Activated T-helper 1 cell treated with anti-CD3 and anti-CD28 coated beads, Interleukin-12 subunit alpha, Interleukin-12 subunit beta, Interleukin-2, Interleukin-4 antibody, amounts not matched to agents 30 ng/mL and 10 ng/mL and 1 ng/mL, durations not matched to agents 14 hours and 24 hours and 36 hours (primary cell): ENCODE results near the gene CUBN. TPM values are rescaled to one million over a fixed set of nuclear protein-coding genes. Genes with fewer than 3 reads are reported as not detected.

Source experiments
- DNase-seq: peaks from one replicate; pipeline ENCODE4 v3.0.0; 2021; ENCODE audit warnings: low spot score
- H3K27ac Mint-ChIP-seq: one replicate; pipeline ENCODE4 v1.8.0; 2021; ENCODE audit warnings: mild to moderate bottlenecking, mixed read lengths
- H3K27me3 Mint-ChIP-seq: one replicate; pipeline ENCODE4 v1.8.0; 2022; ENCODE audit warnings: mild to moderate bottlenecking, moderate library complexity, mixed read lengths; ENCODE audit not compliant: insufficient read depth
- H3K36me3 Mint-ChIP-seq: one replicate; pipeline ENCODE4 v1.8.0; 2021; ENCODE audit warnings: low read depth, mixed read lengths
- H3K4me1 Mint-ChIP-seq: one replicate; pipeline ENCODE4 v1.8.0; 2021; ENCODE audit warnings: low read depth, mixed read lengths
- H3K4me3 Mint-ChIP-seq: one replicate; pipeline ENCODE4 v1.8.0; 2021; ENCODE audit warnings: mild to moderate bottlenecking, moderate library complexity, mixed read lengths
- H3K9me3 Mint-ChIP-seq: one replicate; pipeline ENCODE4 v1.8.0; 2021; ENCODE audit warnings: mixed read lengths
- intact Hi-C: fragments of 100-400 bp; cut with micrococcal nuclease; formaldehyde crosslinking; loops from one replicate; pipeline ENCODE4 v1.15.1; 2024
- total RNA-seq: library from RNA; stranded (reverse); gene quantifications from 2 replicates; pipeline ENCODE4 v1.2.3, GENCODE V29; 2022

Gene CUBN
- total RNA-seq, 1 donor from 2014 or later: 0.21 TPM

DNA sequence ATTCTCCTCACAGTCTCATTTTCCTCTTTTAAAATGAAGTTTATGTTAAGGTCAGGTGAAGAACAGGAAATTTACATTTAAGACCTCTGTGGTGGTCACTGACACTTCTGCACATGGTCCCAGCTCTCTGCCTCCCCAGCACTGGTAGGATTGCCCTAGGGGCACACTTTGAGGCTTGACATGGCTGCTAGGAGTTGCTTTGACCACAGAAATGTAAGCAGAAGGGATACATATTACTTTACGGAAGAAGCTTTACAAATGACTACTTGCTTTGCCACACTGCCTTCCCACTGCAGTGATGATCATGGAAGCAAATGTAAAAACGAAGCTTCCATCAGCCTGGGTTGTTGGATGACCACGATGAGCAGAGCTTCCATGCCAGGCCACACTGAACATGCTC lies 259.3 kb downstream of the CUBN start:
- H3K4me1 Mint-ChIP-seq: no peaks in the 10 kb centered on the region
- no peaks in the 10 kb centered on the region for H3K36me3 Mint-ChIP-seq
- H3K27me3 Mint-ChIP-seq: peaks cover 16% of the 10 kb centered on the region
- H3K4me3 Mint-ChIP-seq: no peak overlapping the region
- intact Hi-C loops: no loop called here
- no peaks in the 10 kb centered on the region for H3K9me3 Mint-ChIP-seq
- no peak for DNase-seq
- H3K27ac Mint-ChIP-seq: no peak overlapping the region

DNA sequence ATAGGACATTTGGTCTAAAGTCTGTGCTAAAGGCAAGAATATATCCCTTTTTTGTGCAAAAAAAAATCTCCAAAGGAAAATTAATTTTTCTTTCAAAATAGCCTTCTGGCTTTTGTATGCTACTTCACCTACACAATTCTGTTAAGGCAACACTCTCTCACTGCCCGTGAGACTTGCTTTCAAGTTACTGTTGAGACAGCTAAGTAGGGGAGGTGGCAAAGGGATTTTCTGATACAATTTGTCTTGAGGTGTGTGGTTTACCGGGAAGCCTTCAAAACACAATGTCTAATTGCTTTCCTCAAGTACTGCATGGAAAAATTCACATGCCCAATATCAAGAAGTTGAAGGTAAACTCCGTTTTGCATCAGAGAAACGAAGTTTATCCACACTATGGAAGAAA lies 261.6 kb downstream of the CUBN start:
- Mint-ChIP-seq H3K4me3 (no peak overlapping the region), H3K27me3 (peaks cover 16% of the 10 kb centered on the region), H3K4me1 (no peaks in the 10 kb centered on the region), H3K36me3 (no peaks in the 10 kb centered on the region), H3K27ac (no peak overlapping the region), H3K9me3 (no peaks in the 10 kb centered on the region)
- intact Hi-C loops: no loop called here
- no peak for DNase-seq

DNA sequence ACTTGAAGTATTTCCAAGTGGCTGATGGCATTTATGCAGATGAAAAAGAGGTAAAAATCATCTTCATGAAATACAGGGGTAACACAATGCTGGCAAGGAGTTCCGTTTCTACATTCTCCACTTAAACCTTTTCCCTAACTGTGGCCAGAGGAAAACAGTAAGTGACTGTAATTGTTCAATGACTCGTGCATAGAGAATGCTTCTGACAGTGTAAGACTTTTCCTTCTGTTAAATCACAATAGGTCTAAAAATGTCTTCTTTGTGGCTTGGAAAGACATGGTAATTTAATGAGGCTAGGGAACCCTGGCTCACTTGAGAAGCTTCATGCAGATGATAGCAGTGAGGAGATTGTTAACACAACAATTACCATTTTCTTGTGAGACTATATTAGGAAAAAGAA lies 262.1 kb downstream of the CUBN start:
- intact Hi-C loops: no loop called here
- Mint-ChIP-seq H3K9me3 (no peaks in the 10 kb centered on the region), H3K4me1 (no peaks in the 10 kb centered on the region), H3K4me3 (no peak overlapping the region), H3K27me3 (peaks cover 20% of the 10 kb centered on the region), H3K36me3 (no peaks in the 10 kb centered on the region), H3K27ac (no peak overlapping the region)
- no peak for DNase-seq

DNA sequence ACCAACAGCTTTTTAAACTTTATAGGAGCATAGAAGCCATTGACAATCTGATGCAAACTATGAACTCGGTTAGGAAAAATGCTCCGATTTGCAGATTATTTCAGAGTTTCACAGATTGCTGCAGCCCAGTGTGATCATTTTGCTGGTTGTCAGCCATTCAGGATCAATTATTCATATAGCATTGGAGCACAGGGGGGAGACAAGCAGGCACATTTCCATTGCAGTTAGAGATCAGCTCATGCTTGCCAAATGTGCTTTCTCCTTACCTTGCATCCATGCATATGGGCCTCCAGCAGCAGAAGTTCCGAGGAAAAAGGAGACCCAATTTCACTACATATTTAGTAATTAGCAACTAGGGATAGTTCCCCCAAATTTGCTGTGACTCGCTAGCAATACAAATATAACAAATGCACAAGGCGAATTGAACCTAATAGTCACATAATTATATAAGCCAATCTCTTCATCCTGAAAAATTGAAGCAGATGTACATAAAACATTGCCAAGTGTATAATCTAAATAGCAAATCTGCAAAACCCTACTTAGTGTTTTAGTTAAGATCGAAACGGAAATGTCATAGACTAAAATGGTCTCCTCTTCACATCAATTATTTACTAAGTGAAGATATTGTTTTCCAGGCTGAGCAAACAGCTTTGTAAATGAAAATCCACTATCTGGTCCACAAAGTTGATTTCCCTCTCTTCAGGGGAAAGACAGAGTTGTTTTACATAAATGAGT lies 262.9 kb downstream of the CUBN start:
- H3K27me3 Mint-ChIP-seq: peaks cover 20% of the 10 kb centered on the region
- no peak overlapping the region for H3K4me3 Mint-ChIP-seq
- no peaks in the 10 kb centered on the region for H3K9me3 Mint-ChIP-seq
- intact Hi-C loops: no loop called here
- no peaks in the 10 kb centered on the region for H3K36me3 Mint-ChIP-seq
- H3K27ac Mint-ChIP-seq: no peak overlapping the region
- no peak for DNase-seq
- H3K4me1 Mint-ChIP-seq: no peaks in the 10 kb centered on the region

DNA sequence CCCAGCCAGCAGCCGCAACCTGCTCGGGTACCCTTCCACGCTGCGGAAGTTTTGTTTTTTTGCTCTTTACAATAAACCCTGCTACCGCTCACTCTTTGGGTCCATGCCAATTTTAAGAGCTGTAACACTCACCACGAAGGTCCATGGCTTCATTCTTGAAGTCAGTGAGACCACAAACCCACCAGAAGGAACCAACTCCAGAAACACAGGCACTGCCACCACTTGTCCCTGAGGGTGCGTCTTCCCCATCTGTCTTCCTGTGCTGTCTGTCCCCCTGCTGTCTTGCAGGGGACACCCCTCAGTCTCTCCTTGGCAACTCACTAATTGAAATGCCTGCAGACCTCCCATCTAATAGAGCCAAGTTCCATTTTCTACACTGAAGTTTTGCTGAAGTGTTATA lies 263.8 kb downstream of the CUBN start:
- H3K4me3 Mint-ChIP-seq: no peak overlapping the region
- DNase-seq: no peak
- no peak overlapping the region for H3K27ac Mint-ChIP-seq
- peaks cover 20% of the 10 kb centered on the region for H3K27me3 Mint-ChIP-seq
- no peaks in the 10 kb centered on the region for H3K36me3 Mint-ChIP-seq
- no peaks in the 10 kb centered on the region for H3K9me3 Mint-ChIP-seq
- intact Hi-C loops: no loop called here
- no peaks in the 10 kb centered on the region for H3K4me1 Mint-ChIP-seq

DNA sequence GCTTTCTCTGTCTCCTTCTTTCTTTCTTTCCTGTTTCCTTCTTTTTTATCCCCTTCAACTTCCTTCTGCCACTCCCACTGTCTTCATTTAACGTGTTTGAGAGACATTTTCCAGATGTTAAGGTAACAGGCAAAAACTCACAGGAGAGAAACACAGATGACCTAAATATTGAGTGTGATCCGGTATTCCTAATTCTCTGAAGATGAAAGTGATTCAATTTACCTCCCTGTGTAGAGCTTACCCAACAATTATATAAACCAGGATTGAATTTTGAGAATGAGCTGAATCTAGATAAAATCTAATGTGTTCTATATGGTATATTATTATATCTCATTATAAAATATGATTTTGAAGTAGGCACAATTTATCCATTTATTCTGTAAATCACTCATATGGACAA lies 265.8 kb downstream of the CUBN start:
- Mint-ChIP-seq H3K27me3 (peaks cover 14% of the 10 kb centered on the region), H3K9me3 (no peaks in the 10 kb centered on the region), H3K4me1 (no peaks in the 10 kb centered on the region), H3K4me3 (no peak overlapping the region), H3K36me3 (no peaks in the 10 kb centered on the region), H3K27ac (no peak overlapping the region)
- DNase-seq: no peak
- intact Hi-C loops: no loop called here

DNA sequence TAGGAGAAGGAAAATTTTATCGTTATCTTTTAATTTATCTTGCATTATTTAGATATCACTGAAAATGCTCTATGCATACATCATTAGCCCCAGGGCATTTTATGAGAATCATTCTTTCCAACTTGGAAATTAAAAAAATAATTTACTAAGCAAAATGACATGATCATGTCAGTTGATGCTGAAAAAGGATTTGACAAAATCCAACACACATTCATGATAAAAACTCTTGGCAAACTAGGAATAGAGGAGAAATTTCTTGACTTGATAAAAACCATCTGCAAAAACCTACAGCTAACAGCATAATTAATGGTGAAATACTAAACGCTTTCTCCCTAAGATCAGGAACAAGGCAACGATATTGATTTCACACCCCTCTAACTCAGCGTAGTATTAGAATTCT lies 272.2 kb downstream of the CUBN start:
- no peak overlapping the region for H3K27ac Mint-ChIP-seq
- H3K4me3 Mint-ChIP-seq: no peak overlapping the region
- H3K9me3 Mint-ChIP-seq: no peaks in the 10 kb centered on the region
- intact Hi-C loops: no loop called here
- no peaks in the 10 kb centered on the region for H3K36me3 Mint-ChIP-seq
- H3K27me3 Mint-ChIP-seq: no peaks in the 10 kb centered on the region
- H3K4me1 Mint-ChIP-seq: no peaks in the 10 kb centered on the region
- DNase-seq: no peak

DNA sequence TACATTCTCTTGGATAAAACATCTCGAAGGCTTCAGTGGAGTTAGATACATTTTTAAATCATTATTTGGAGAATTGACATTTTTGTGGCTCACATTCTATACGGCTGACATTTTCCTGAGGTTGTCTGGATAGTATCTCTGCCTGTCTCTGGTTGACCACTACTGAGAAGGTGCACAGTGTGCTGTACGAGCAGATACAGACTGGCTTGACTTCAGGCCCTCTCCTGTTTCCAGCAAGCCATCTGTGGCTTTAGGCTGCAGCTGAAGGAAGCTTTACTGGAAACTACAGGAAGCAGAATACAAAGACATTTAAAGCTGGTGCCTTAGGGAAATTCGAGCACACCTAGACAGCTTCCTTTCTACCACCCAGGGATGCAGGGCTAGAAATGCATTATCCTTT lies 273.0 kb downstream of the CUBN start:
- Mint-ChIP-seq H3K36me3 (no peaks in the 10 kb centered on the region), H3K27me3 (no peaks in the 10 kb centered on the region), H3K9me3 (no peaks in the 10 kb centered on the region), H3K4me3 (no peak overlapping the region), H3K27ac (no peak overlapping the region), H3K4me1 (no peaks in the 10 kb centered on the region)
- DNase-seq: no peak
- intact Hi-C loops: no loop called here

DNA sequence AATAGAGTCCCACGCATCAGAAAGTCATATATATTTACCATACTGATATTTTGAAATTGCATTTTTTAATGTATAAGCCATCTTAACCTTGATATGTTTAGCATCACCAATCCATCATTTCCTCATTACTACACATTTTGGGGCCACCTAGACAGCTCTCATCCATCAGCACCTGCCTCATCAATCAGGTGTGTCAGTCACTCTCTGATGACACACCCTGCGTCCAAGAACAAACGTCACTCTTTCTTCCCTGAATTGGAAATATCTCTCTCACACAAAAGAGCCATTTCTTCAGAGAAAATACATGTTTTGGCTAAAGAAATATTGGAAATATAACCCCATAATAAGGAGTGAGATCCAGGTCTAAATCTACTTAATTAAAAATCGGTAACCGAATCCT lies 273.5 kb downstream of the CUBN start:
- Mint-ChIP-seq H3K27ac (no peak overlapping the region), H3K4me1 (no peaks in the 10 kb centered on the region), H3K27me3 (no peaks in the 10 kb centered on the region), H3K36me3 (no peaks in the 10 kb centered on the region), H3K4me3 (no peak overlapping the region), H3K9me3 (no peaks in the 10 kb centered on the region)
- intact Hi-C loops: no loop called here
- DNase-seq: no peak

DNA sequence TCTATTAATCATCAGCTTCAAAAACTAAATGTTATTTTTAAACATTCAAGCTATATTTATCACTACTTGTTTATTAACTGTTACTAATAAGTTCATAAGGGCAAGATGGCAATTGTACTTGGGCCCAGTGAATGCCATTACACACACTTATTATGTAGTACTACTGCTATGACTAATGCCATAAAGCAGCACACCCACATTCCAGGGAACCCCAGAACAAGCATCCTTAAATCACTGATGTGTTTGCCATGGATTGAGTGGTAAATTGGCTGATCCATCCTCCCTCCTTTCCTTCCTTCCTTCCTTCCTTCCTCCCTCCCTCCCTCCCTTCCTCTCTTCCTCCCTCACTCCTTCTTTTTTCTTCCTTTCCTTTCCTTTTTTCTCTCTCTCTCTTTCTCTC lies 275.0 kb downstream of the CUBN start:
- DNase-seq: no peak
- Mint-ChIP-seq H3K9me3 (no peaks in the 10 kb centered on the region), H3K4me3 (no peak overlapping the region), H3K27me3 (peaks cover 3% of the 10 kb centered on the region), H3K36me3 (no peaks in the 10 kb centered on the region), H3K4me1 (no peaks in the 10 kb centered on the region), H3K27ac (no peak overlapping the region)
- intact Hi-C loops: no loop called here

DNA sequence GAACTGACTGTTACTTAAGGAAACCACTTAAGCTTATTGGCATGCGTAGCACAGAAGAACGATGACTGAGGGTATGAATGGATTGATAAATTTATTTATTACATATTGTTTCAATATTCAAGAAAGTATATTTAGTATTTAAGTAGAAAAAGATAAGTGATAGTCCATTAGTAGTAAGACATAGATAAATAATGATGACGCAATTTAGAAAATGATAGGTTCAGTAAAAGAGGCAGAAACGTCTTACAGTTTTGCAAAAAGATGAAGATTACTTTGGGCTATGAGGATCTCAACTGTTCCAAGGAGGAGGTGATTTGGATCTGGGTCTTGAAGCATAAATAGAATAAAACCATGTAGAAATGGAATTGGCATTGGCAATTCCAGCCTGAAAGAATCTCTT lies 275.8 kb downstream of the CUBN start:
- Mint-ChIP-seq H3K36me3 (no peaks in the 10 kb centered on the region), H3K27ac (no peak overlapping the region), H3K4me3 (no peak overlapping the region), H3K27me3 (peaks cover 6% of the 10 kb centered on the region), H3K9me3 (no peaks in the 10 kb centered on the region), H3K4me1 (no peaks in the 10 kb centered on the region)
- intact Hi-C loops: no loop called here
- DNase-seq: no peak

DNA sequence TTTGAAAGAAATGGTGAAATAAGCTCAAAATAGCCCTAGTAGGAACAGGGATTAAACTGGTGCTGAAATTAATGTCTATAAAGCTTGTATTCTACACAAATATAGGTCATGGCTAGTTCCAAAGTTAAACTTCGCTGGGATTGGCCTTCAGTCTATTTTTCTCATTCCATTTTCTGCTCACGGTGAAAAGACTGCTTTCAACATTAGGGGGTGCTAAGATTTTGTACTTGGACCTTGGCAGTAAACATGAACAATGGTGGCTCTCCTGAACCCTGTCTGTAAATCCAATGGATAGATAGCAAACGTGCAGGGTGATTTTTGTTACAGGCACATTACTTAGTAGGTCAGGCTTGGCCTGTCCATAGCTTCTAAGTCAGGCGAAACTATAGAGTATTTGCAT lies 276.4 kb downstream of the CUBN start:
- no peaks in the 10 kb centered on the region for H3K9me3 Mint-ChIP-seq
- intact Hi-C loops: no loop called here
- no peaks in the 10 kb centered on the region for H3K4me1 Mint-ChIP-seq
- no peak overlapping the region for H3K27ac Mint-ChIP-seq
- no peak for DNase-seq
- no peak overlapping the region for H3K4me3 Mint-ChIP-seq
- peaks cover 8% of the 10 kb centered on the region for H3K27me3 Mint-ChIP-seq
- no peaks in the 10 kb centered on the region for H3K36me3 Mint-ChIP-seq

DNA sequence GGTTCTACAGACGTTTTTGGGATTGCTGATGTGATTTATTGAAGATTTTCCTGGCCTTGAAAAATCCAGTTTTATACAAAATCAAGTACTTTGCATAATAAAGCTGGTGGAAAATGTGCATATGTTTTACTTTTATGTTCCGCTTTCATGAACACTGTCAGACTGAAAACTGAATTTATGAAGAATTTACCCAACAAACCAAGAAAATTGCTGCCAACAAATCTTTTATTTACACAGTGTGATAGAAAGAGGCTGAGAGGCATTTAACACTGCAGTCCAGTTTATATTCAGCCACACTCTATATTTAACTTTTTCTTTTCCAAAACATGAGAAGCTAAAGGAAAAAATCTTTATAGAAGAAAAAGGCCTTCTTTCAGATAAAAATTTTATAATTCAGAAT lies 277.0 kb downstream of the CUBN start:
- Mint-ChIP-seq H3K9me3 (no peaks in the 10 kb centered on the region), H3K4me3 (no peak overlapping the region), H3K36me3 (no peaks in the 10 kb centered on the region), H3K27me3 (peaks cover 8% of the 10 kb centered on the region), H3K27ac (no peak overlapping the region), H3K4me1 (no peaks in the 10 kb centered on the region)
- intact Hi-C loops: no loop called here
- DNase-seq: no peak

DNA sequence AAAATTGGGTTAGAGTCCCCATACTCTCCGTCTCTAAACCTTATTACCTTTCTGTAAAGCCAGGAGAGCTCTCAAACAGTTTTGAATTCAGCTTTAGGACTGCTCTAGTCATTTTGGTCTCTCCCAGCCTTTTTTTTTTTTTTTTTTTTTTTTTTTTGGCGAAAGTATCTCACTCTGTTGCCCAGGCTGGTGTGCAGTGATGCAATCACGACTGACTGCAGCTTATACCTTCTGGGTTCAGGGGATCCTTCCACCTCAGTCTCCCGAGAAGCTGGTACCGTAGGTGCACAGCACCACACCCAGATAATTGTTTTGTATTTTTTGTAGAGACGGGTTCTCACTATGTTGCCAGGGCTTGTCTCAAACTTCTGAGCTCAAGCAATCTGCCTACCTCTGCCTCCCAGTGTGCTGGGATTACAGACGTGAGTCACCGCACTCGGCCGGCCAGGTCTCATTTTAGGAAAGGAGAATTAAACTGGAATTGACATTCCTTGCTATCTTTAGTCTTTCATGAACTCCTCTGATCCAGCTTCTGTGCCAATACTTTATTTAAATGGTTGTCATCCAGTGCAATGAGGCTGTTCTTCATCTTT lies 281.0 kb downstream of the CUBN start:
- Mint-ChIP-seq H3K4me3 (no peak overlapping the region), H3K4me1 (no peaks in the 10 kb centered on the region), H3K9me3 (no peaks in the 10 kb centered on the region), H3K27me3 (peaks cover 10% of the 10 kb centered on the region), H3K27ac (no peak overlapping the region), H3K36me3 (no peaks in the 10 kb centered on the region)
- DNase-seq: no peak
- intact Hi-C loops: loop anchor here (10.0 kb wide), 1 partner anchor 326 kb away; no protein-coding TSS in a partner anchor
